Ishikawa (cell line): ENCODE data around the gene WDR45.

ENCODE experiments used
- CEBPB ChIP-seq: IDR thresholded peaks from 2 replicates; pipeline ENCODE4 v1.6.1; 2012
- CREB1 ChIP-seq: IDR thresholded peaks from 2 replicates; pipeline ENCODE4 v1.6.1; 2012; ENCODE audit warnings: low read depth
- EGR1 ChIP-seq: IDR thresholded peaks from 2 replicates; pipeline ENCODE4 v1.6.1; 2012
- EP300 ChIP-seq: IDR thresholded peaks from 2 replicates; pipeline ENCODE4 v1.6.1; 2012; ENCODE audit warnings: borderline replicate concordance
- FOXM1 ChIP-seq: IDR thresholded peaks from 2 replicates; pipeline ENCODE4 v1.6.1; 2012; ENCODE audit warnings: low read depth, borderline replicate concordance
- MAX ChIP-seq: IDR thresholded peaks from 2 replicates; pipeline ENCODE4 v1.6.1; 2012
- NFIC ChIP-seq: IDR thresholded peaks from 2 replicates; pipeline ENCODE4 v1.6.1; 2012
- RAD21 ChIP-seq: IDR thresholded peaks from 2 replicates; pipeline ENCODE4 v1.6.1; 2012; ENCODE audit warnings: low read depth
- REST ChIP-seq: IDR thresholded peaks from 2 replicates; pipeline ENCODE4 v1.6.1; 2012; ENCODE audit warnings: low read depth, mild to moderate bottlenecking
- TAF1 ChIP-seq: IDR thresholded peaks from 2 replicates; pipeline ENCODE4 v1.6.1; 2012; ENCODE audit warnings: low read depth, mild to moderate bottlenecking
- TCF12 ChIP-seq: IDR thresholded peaks from 2 replicates; pipeline ENCODE4 v1.6.1; 2012; ENCODE audit warnings: low read depth
- TEAD4 ChIP-seq: IDR thresholded peaks from 2 replicates; pipeline ENCODE4 v1.6.1; 2012
- YY1 ChIP-seq: IDR thresholded peaks from 2 replicates; pipeline ENCODE4 v1.6.1; 2012; ENCODE audit warnings: low read depth
- ZBTB7A ChIP-seq: IDR thresholded peaks from 2 replicates; pipeline ENCODE4 v1.6.1; 2012; ENCODE audit warnings: low read depth
- TF ChIP-seq, protein P1 (sequence below): IDR thresholded peaks from 2 replicates; pipeline ENCODE4 v1.6.1; 2012

Gene WDR45

DNA sequence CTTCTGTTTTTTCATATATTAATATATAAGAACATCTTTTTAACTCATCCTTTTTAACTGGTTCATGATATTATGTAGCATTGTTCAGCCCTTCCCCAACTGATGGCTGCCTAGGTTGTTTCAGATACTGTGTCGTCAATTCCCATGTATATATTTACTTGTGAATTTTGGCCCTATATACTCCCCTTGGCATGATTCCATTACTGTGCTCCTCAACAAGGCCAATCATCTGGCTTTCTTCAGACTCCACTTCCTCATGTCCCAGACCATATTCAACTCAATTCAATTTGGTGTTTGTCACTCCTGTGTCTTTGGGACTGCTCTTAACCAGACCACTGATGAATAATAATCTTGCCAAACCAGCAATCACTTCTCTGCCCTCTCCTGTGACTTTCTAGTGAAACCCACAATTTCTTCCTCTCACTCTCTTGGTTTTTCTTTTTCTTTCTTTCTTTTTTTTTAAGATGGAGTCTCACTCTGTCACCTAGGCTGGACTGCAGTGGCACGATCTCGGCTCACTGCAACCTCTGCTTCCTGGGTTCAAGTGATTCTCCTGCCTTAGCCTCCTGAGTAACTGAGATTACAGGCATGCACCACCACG is 2.7 kb upstream of the WDR45 start:
- TF ChIP-seq EP300 (no peak), TAF1 (no peak), RAD21 (no peak), MAX (no peak), YY1 (no peak), EGR1 (no peak), TCF12 (no peak)

DNA sequence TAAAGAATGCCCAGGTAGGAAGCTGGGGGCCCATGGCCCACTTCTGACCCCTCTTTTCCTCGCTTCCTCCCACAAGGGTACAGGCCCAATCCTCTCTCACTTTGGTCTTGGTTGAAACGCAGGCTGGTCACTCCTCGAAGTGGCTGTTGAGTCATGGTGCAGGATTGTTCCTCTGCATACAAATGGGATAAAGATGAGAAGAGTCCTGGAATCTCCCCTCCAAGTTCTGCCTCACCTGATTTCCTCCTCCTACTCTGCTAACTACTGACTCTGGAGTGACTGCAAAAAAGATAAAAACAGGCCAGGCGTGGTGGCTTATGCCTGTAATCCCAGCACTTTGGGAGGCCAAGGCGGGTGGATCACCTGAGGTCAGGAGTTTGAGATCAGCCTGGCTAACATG is 1.7 kb downstream of the WDR45 start:
- TF ChIP-seq REST (no peak), TAF1 (no peak), RAD21 (no peak), ZBTB7A (no peak), NFIC (no peak), EP300 (no peak), EGR1 (no peak), CEBPB (no peak), TEAD4 (no peak), YY1 (no peak), FOXM1 (no peak), TCF12 (no peak)
- TF ChIP-seq, protein P1, sequence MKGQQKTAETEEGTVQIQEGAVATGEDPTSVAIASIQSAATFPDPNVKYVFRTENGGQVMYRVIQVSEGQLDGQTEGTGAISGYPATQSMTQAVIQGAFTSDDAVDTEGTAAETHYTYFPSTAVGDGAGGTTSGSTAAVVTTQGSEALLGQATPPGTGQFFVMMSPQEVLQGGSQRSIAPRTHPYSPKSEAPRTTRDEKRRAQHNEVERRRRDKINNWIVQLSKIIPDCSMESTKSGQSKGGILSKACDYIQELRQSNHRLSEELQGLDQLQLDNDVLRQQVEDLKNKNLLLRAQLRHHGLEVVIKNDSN, result no peak

DNA sequence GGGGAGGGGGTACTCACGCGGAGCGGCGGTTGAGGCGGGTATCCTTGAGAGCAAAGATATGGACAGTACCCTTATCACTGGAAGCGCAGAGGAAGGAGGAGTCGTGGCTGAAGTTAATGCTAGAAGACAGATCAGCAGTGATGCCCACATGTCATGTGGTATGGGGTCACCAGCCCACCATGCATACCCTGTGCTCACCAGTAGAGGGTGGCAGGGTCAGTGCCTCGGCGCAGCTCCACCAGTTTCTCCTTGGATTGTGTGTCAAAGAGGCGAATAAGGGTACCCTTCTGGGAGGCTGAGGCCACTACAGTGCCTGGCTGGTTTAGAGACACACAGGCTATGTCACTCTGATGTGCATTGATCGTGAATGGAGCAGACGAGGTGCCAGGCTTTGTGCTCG is 4.3 kb downstream of the WDR45 start:
- TF ChIP-seq MAX (no peak), FOXM1 (no peak), TAF1 (no peak), CEBPB (no peak), EGR1 (no peak), CREB1 (no peak), NFIC (no peak), TCF12 (no peak), RAD21 (no peak), EP300 (no peak), ZBTB7A (no peak)
- TF ChIP-seq, protein P1, result no peak

DNA sequence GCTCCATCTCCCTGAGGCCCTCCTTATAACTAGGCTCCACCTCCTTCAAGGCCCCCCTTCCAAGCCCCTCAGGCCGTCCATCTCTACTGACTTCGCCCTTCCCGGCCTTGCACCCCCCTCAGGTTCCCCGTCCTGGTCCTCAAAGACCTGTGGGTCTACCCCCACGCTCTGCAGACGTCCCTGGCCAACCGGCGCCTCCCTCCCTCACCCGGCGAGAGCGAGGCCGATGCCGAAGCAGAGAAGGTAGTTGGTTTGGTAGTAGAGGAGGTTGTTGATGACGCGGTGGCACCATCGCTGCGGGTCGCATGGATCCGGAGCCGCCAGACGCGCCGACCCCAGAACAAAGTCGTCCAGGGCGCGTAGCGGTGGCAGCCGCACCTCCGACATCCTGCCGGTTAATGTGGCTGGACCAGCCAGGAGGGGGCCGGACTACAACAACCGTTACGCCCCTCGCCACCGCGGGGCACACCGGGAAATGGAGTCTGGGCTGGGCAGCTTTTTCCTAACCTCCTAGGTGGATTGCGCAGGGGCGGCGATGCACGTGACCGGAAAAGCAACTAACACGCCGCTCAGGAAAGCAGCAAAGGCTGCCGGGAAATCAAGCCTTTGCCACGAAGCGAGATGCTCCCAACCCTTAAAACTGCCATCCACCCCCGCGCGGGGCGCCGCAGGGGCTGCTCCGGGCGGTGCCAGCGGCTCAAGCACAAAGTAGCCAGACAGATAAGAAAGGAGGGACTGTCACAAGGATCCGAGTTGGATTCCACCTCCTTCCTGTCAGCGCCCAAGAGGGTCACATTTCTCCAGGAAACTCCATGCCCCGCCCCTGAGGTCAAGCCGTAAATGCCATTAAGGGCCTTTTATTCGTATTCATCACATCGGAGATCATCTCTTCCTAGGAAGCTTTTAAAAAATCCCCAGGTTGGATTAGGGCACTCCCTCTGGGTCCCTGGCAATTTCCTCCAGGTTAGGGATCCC is 5.8 kb downstream of the WDR45 start, which contains the start of gene PRAF2:
Gene PRAF2 (minus strand): TSS at position 402 of the 975 bp plus-strand sequence. CDS start 15 bp downstream, at position 387.
- TF ChIP-seq EGR1 (peak; percentile 60), NFIC (no peak), YY1 (peak; percentile 56; the same call in 1 of the 2 replicates), REST (no peak), TAF1 (no peak), MAX (peak; percentile 94), ZBTB7A (no peak), TCF12 (0 out of 2 replicates have a peak, but pooled peaks have one; percentile 34), CREB1 (no peak), RAD21 (no peak), CEBPB (peak; percentile 24; the same call in 1 of the 2 replicates), TEAD4 (no peak), EP300 (no peak), FOXM1 (no peak)
- TF ChIP-seq, protein P1, result peak; percentile 96
